RWPE2 (cell line): Measurements from ENCODE around the gene SLC25A21.
A peak's percentile ranks its signal among the peaks of the same experiment; 100 is the strongest.

Source experiments
- ATAC-seq: fragments of 200-7000 bp; cut with Tn5 transposase; 3 replicates; pipeline ENCODE4 v1.9.1; 2021; ENCODE audit warnings: low read depth
- DNase-seq: peaks from one replicate; pipeline ENCODE4 v3.0.0-alpha.2; 2020; ENCODE audit warnings: low spot score
- H3K27ac ChIP-seq: fragments of 450-650 bp; 2 replicates; pipeline ENCODE4 v1.5.1; 2017; ENCODE audit warnings: mild to moderate bottlenecking; ENCODE audit not compliant: poor library complexity, severe bottlenecking
- H3K27me3 ChIP-seq: fragments of 250-450 bp; sonication (Bioruptor Pico); 2 replicates; pipeline ENCODE4 v1.5.1; 2021; ENCODE audit warnings: mild to moderate bottlenecking, moderate library complexity; ENCODE audit not compliant: insufficient read depth, poor library complexity, severe bottlenecking
- H3K36me3 ChIP-seq: fragments of 250-450 bp; sonication (Bioruptor Pico); 2 replicates; pipeline ENCODE4 v1.5.1; 2020; ENCODE audit warnings: low read depth, mild to moderate bottlenecking, moderate library complexity
- H3K4me1 ChIP-seq: fragments of 250-450 bp; sonication (Bioruptor Pico); 2 replicates; pipeline ENCODE4 v1.5.1; 2021; ENCODE audit warnings: mild to moderate bottlenecking, moderate library complexity; ENCODE audit not compliant: insufficient read depth, poor library complexity, severe bottlenecking
- H3K4me3 ChIP-seq: fragments of 250-450 bp; sonication (Bioruptor Pico); 2 replicates; pipeline ENCODE4 v1.5.1; 2021; ENCODE audit warnings: mild to moderate bottlenecking, moderate library complexity; ENCODE audit not compliant: severe bottlenecking
- H3K9me3 ChIP-seq: fragments of 250-450 bp; sonication (Bioruptor Pico); 2 replicates; pipeline ENCODE4 v1.5.1; 2021; ENCODE audit warnings: mild to moderate bottlenecking, moderate library complexity; ENCODE audit not compliant: severe bottlenecking
- CTCF ChIP-seq: fragments of 450-650 bp; IDR thresholded peaks from one replicate; pipeline ENCODE4 v1.5.1; 2017; ENCODE audit warnings: mild to moderate bottlenecking, moderate library complexity; ENCODE audit not compliant: poor library complexity, severe bottlenecking

Gene SLC25A21

DNA sequence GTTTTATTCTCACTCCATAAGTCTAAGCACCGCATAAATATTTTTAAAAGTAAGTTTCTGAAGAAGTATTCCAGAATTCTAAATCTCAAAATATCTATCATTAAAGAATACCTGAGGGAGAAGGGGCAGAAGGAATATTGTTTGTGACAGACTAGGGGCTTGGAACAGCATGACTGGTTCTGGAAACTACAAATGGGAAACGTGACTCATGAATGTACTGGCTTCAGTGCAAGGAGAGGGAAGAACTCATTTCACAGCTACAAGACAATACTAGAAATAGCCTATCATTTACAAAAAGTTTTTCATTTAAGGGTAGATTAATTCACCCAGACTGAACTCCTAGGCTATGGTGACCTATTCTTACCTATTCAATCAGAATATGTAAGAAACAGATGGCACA lies 121.3 kb downstream of the SLC25A21 start:
- no peaks in the 10 kb centered on the region for H3K36me3 ChIP-seq
- H3K4me3 ChIP-seq: no peak overlapping the region
- no peaks in the 10 kb centered on the region for H3K9me3 ChIP-seq
- no peak for DNase-seq
- no peaks in the 10 kb centered on the region for H3K27me3 ChIP-seq
- ATAC-seq: no peak
- no peak for TF ChIP-seq CTCF
- peaks cover 29% of the 10 kb centered on the region for H3K4me1 ChIP-seq
- no peak overlapping the region for H3K27ac ChIP-seq

- no peak for TF ChIP-seq CTCF
- no peak for DNase-seq
- ATAC-seq: peak; percentile 94
- Histone ChIP-seq H3K4me1 (peaks cover 29% of the 10 kb centered on the region), H3K27me3 (no peaks in the 10 kb centered on the region), H3K36me3 (no peaks in the 10 kb centered on the region), H3K9me3 (no peaks in the 10 kb centered on the region), H3K4me3 (no peak overlapping the region), H3K27ac (peak overlapping the region; percentile 77)
Observed at GRCh38 chr14:37048666-37049071, 123.7 kb downstream of the SLC25A21 start.

DNA sequence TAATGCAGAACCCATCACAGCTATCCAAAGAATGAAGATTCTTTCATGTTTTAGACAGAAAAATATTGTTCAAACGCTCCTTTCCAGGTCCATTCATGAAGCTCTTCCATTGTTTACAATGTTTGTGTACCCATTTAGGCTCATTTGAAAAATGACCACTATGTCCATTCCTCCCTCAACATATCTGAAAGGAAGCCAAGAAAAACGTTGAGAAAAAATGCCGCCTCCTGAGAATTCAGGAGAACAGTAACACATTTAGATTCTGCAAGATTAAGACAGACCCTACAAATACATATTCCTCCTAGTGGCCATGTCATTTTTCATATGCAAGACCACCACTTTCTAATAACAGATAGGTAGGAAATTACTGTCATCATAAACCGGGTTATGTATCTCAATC lies 124.4 kb downstream of the SLC25A21 start:
- TF ChIP-seq CTCF: no peak

GRCh38 chr14:37047226-37047625 lies 125.2 kb downstream of the SLC25A21 start:
- Histone ChIP-seq H3K4me1 (peaks cover 29% of the 10 kb centered on the region), H3K4me3 (no peak overlapping the region), H3K27ac (peak overlapping the region; percentile 77), H3K9me3 (no peaks in the 10 kb centered on the region), H3K36me3 (no peaks in the 10 kb centered on the region), H3K27me3 (no peaks in the 10 kb centered on the region)
- TF ChIP-seq CTCF: no peak
- DNase-seq: no peak
- ATAC-seq: no peak

More for the DNA sequence above, 124.4 kb downstream of the SLC25A21 start:
- ATAC-seq (no peak), DNase-seq (no peak)
- Histone ChIP-seq H3K4me3 (no peak overlapping the region), H3K4me1 (peaks cover 29% of the 10 kb centered on the region), H3K9me3 (no peaks in the 10 kb centered on the region), H3K27me3 (no peaks in the 10 kb centered on the region), H3K27ac (peak overlapping the region; percentile 77), H3K36me3 (no peaks in the 10 kb centered on the region)

DNA sequence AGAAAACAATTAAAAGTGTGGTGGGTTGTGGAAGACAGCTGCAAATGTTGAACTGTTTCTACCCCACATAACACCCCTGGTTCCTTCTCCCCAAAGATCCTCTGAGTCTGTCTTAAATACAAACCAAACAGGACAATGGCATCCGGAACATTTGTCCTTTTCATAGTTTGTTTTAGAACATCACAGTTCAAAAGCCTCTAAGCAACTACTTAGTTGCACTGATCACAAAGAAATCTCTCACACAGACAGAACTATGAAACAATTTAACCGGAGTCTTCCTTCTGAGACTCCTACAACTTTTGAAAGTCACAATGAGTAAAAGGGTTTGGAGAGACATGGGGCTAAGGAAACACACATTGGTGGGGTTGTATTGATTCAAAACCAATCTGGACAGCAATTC lies 125.6 kb downstream of the SLC25A21 start:
- Histone ChIP-seq H3K27me3 (no peaks in the 10 kb centered on the region), H3K9me3 (no peaks in the 10 kb centered on the region), H3K36me3 (no peaks in the 10 kb centered on the region), H3K27ac (peak overlapping the region; percentile 77), H3K4me3 (no peak overlapping the region), H3K4me1 (peaks cover 29% of the 10 kb centered on the region)
- DNase-seq (no peak), ATAC-seq (no peak)
- TF ChIP-seq CTCF: no peak
